PC-3 (cell line): ENCODE results near the gene CSNK2A1. TPM values are rescaled to one million over a fixed set of nuclear protein-coding genes. Genes with fewer than 3 reads are reported as not detected.

Experiments used
- ATAC-seq: fragments of 200-7000 bp; cut with Tn5 transposase; 2 replicates; pipeline ENCODE4 v1.9.1; 2020; ENCODE audit warnings: mild to moderate bottlenecking, moderate library complexity
- BruUV-seq: library from RNA; stranded (reverse); fragments of 400-500 nt; replicated peaks from 2 replicates; lab custom pipeline; 2021; lab: Mats Ljungman, UMichigan
- CTCF ChIA-PET: fragments of 300-600 bp; sonication (Branson Sonifier 250); formaldehyde crosslinking; loops from one replicate; lab custom pipeline; 2022; ENCODE audit warnings: antibody characterized with exemption; lab: Charles Lee
- POLR2A ChIA-PET: fragments of 300-600 bp; sonication (Branson Sonifier 250); formaldehyde crosslinking; loops from one replicate; lab custom pipeline; 2022; ENCODE audit warnings: antibody characterized with exemption; ENCODE audit not compliant: unreplicated experiment; lab: Charles Lee
- DNase-seq: peaks from one replicate; pipeline ENCODE4 v3.0.0-alpha.2; 2015
- H2AFZ ChIP-seq: fragments of 300-600 bp; sonication (generic); 2 replicates; pipeline ENCODE4 v1.6.0; 2016; ENCODE audit warnings: antibody characterized with exemption, low read length
- H3F3A ChIP-seq: fragments of 300-600 bp; sonication (generic); one replicate; pipeline ENCODE4 v1.6.0; 2017; ENCODE audit warnings: antibody characterized with exemption, low read length, control low read depth, mild to moderate bottlenecking; ENCODE audit not compliant: unreplicated experiment
- H3K27ac ChIP-seq: fragments of 300-600 bp; sonication (generic); 2 replicates; pipeline ENCODE4 v1.5.1; 2016; ENCODE audit warnings: mild to moderate bottlenecking, low read length
- H3K27me3 ChIP-seq: fragments of 300-600 bp; sonication (generic); 2 replicates; pipeline ENCODE4 v1.6.1; 2016; ENCODE audit warnings: low read length, mixed read lengths
- H3K36me3 ChIP-seq: fragments of 300-600 bp; sonication (generic); 2 replicates; pipeline ENCODE4 v1.6.1; 2016; ENCODE audit warnings: low read depth, mixed run types, low read length, mixed read lengths
- H3K4me1 ChIP-seq: fragments of 300-600 bp; sonication (generic); 2 replicates; pipeline ENCODE4 v1.5.1; 2016; ENCODE audit warnings: low read length; ENCODE audit not compliant: insufficient read depth
- H3K4me2 ChIP-seq: fragments of 300-600 bp; sonication (generic); 2 replicates; pipeline ENCODE4 v1.6.0; 2016; ENCODE audit warnings: low read length
- H3K4me3 ChIP-seq: fragments of 300-600 bp; sonication (generic); 2 replicates; pipeline ENCODE4 v1.5.1; 2016; ENCODE audit warnings: mild to moderate bottlenecking, low read length, mixed read lengths
- H3K79me2 ChIP-seq: fragments of 300-600 bp; sonication (generic); 2 replicates; pipeline ENCODE4 v1.6.1; 2017; ENCODE audit warnings: low read length, mixed read lengths
- H3K9ac ChIP-seq: fragments of 300-600 bp; sonication (generic); 2 replicates; pipeline ENCODE4 v1.6.0; 2016; ENCODE audit warnings: mild to moderate bottlenecking, low read length
- H3K9me2 ChIP-seq: fragments of 300-600 bp; sonication (generic); replicated peaks from 2 replicates; pipeline ENCODE4 v1.6.1; 2016; ENCODE audit warnings: mixed run types, low read length, mixed read lengths
- H3K9me3 ChIP-seq: fragments of 300-600 bp; sonication (generic); 2 replicates; pipeline ENCODE4 v1.6.1; 2016; ENCODE audit warnings: low read length, mixed read lengths
- H4K20me1 ChIP-seq: fragments of 300-600 bp; sonication (generic); 2 replicates; pipeline ENCODE4 v1.6.1; 2016; ENCODE audit warnings: low read length, mixed read lengths
- CTCF ChIP-seq: fragments of 300-600 bp; sonication (generic); conservative IDR thresholded peaks from 2 replicates; pipeline ENCODE4 v1.5.1; 2017; ENCODE audit warnings: antibody characterized with exemption, low read depth, mild to moderate bottlenecking, low read length
- EZH2 ChIP-seq: fragments of 300-600 bp; sonication (generic); IDR thresholded peaks from one replicate; pipeline ENCODE4 v1.6.1; 2017; ENCODE audit warnings: antibody characterized with exemption, mild to moderate bottlenecking, low read length; ENCODE audit not compliant: unreplicated experiment
- EZH2phosphoT487 ChIP-seq: fragments of 300-600 bp; sonication (generic); IDR thresholded peaks from 2 replicates; pipeline ENCODE4 v1.6.1; 2018; ENCODE audit warnings: mild to moderate bottlenecking, antibody characterized with exemption, low read length, borderline replicate concordance
- intact Hi-C: fragments of 100-400 bp; cut with micrococcal nuclease; formaldehyde crosslinking; loops from 2 replicates; pipeline ENCODE4 v1.9.0; 2023
- total RNA-seq: library from RNA; depleted of rRNA; stranded (reverse); fragments of >200 nt; gene quantifications from 2 replicates; pipeline ENCODE4 v1.2.3, GENCODE V29; 2014

The CSNK2A1 gene
- total RNA-seq, 1 experiment from 2014 or later: 161 TPM

GRCh38 chr20:539191-539590 is 4.4 kb downstream of the CSNK2A1 start:
- no TSS peak for BruUV-seq
- no peak overlapping the region; the same call in 1 of the 2 replicates for H3K4me2 ChIP-seq

GRCh38 chr20:537983-538382 is 5.6 kb downstream of the CSNK2A1 start:
- peaks cover 30% of the 10 kb centered on the region for H3K4me1 ChIP-seq
- H3K27me3 ChIP-seq: no peaks in the 10 kb centered on the region
- no peak overlapping the region for H2AFZ ChIP-seq
- BruUV-seq: no TSS peak
- TF ChIP-seq EZH2phosphoT487 (no peak), CTCF (no peak), EZH2 (no peak)
- intact Hi-C loops: no loop called here
- no peak overlapping the region for H3K4me2 ChIP-seq
- H3K9me3 ChIP-seq: peaks cover 8% of the 10 kb centered on the region; the same call in 1 of the 2 replicates
- no peaks in the 10 kb centered on the region for H3K9me2 ChIP-seq
- H3K79me2 ChIP-seq: peaks cover 100% of the 10 kb centered on the region
- ATAC-seq: no peak
- no peaks in the 10 kb centered on the region for H3F3A ChIP-seq
- POLR2A ChIA-PET: interaction anchor here (0.7 kb wide), 1 partner anchor 9 kb away, joined by 7 read pairs; no protein-coding TSS in a partner anchor
- CTCF ChIA-PET: no interaction called here
- DNase-seq: no peak
- H3K4me3 ChIP-seq: no peak overlapping the region
- peaks cover 90% of the 10 kb centered on the region for H4K20me1 ChIP-seq
- no peak overlapping the region for H3K9ac ChIP-seq
- H3K36me3 ChIP-seq: peaks cover 31% of the 10 kb centered on the region
- no peak overlapping the region for H3K27ac ChIP-seq

More at GRCh38 chr20:539191-539590, 4.4 kb downstream of the CSNK2A1 start:
- Histone ChIP-seq H2AFZ (no peak overlapping the region), H3K27ac (no peak overlapping the region), H3K36me3 (peaks cover 31% of the 10 kb centered on the region), H3K79me2 (peaks cover 94% of the 10 kb centered on the region), H3K9me2 (no peaks in the 10 kb centered on the region), H3F3A (no peaks in the 10 kb centered on the region), H4K20me1 (peaks cover 78% of the 10 kb centered on the region), H3K4me1 (peaks cover 34% of the 10 kb centered on the region), H3K4me3 (no peak overlapping the region), H3K27me3 (no peaks in the 10 kb centered on the region), H3K9me3 (peaks cover 8% of the 10 kb centered on the region; the same call in 1 of the 2 replicates), H3K9ac (no peak overlapping the region)
- intact Hi-C loops: no loop called here
- ATAC-seq (no peak), DNase-seq (no peak)
- CTCF ChIA-PET: interaction anchor here (0.6 kb wide), 1 partner anchor 76 kb away, joined by 3 read pairs; no protein-coding TSS in a partner anchor
- TF ChIP-seq EZH2phosphoT487 (no peak), EZH2 (no peak), CTCF (no peak)
- POLR2A ChIA-PET: no interaction called here

GRCh38 chr20:536426-537010 is 7.1 kb downstream of the CSNK2A1 start:
- H3K4me2 ChIP-seq: 0 out of 2 replicates have a peak overlapping the region, but pooled peaks have one; percentile 2

More at GRCh38 chr20:536426-537010, 7.1 kb downstream of the CSNK2A1 start:
- H3K9ac ChIP-seq: no peak overlapping the region
- TF ChIP-seq EZH2 (no peak), EZH2phosphoT487 (no peak), CTCF (no peak)
- no peak for ATAC-seq
- peaks cover 100% of the 10 kb centered on the region for H3K79me2 ChIP-seq
- H3K27me3 ChIP-seq: no peaks in the 10 kb centered on the region
- H3K27ac ChIP-seq: no peak overlapping the region
- H3K4me3 ChIP-seq: no peak overlapping the region
- peaks cover 94% of the 10 kb centered on the region for H4K20me1 ChIP-seq
- no peaks in the 10 kb centered on the region for H3F3A ChIP-seq
- H3K4me1 ChIP-seq: peaks cover 21% of the 10 kb centered on the region; the same call in 1 of the 2 replicates
- ChIA-PET POLR2A (no interaction called here), CTCF (no interaction called here)
- no peak overlapping the region for H2AFZ ChIP-seq
- H3K9me2 ChIP-seq: no peaks in the 10 kb centered on the region
- peaks cover 28% of the 10 kb centered on the region for H3K36me3 ChIP-seq
- BruUV-seq: no TSS peak
- intact Hi-C loops: no loop called here
- H3K9me3 ChIP-seq: peaks cover 8% of the 10 kb centered on the region; the same call in 1 of the 2 replicates
- DNase-seq: no peak
